H1 (cell line): Measurements from ENCODE around the gene BTBD9. TPM values are rescaled to one million over a fixed set of nuclear protein-coding genes. Genes with fewer than 3 reads are reported as not detected.
A peak's percentile ranks its signal among the peaks of the same experiment; 100 is the strongest.

Experiments
- CTCF ChIA-PET: fragments of 300-600 bp; sonication (Branson Sonifier 250); formaldehyde crosslinking; loops from one replicate; lab custom pipeline; 2021; ENCODE audit not compliant: partially characterized antibody; lab: Charles Lee
- POLR2A ChIA-PET: fragments of 300-600 bp; sonication (Branson Sonifier 250); formaldehyde crosslinking; loops from one replicate; lab custom pipeline; 2021; ENCODE audit warnings: inconsistent platforms; ENCODE audit not compliant: partially characterized antibody; lab: Charles Lee
- DNase-seq, 2 experiments: peaks; one replicate each; pipeline versions ENCODE4 v3.0.0 to v3.0.0-alpha.2; 2010 to 2022; ENCODE audit warnings: low spot score in 2 of 2, low read depth in 1 of 2, mixed read lengths in 1 of 2
- FAIRE-seq: peaks from 2 replicates; lab custom pipeline; 2011; peaks lifted over from hg19 to GRCh38; lab: Jason Lieb, UNC
- H2AFZ ChIP-seq: 2 replicates; pipeline ENCODE4 v1.8.1; 2012; ENCODE audit warnings: low read length, inconsistent platforms
- H2AK5ac ChIP-seq: 2 replicates; pipeline ENCODE4 v1.6.1; 2013; ENCODE audit warnings: low read depth, low read length
- H2BK120ac ChIP-seq: replicated peaks from 2 replicates; pipeline ENCODE3; 2013; ENCODE audit warnings: low read depth, low read length, inconsistent platforms
- H2BK12ac ChIP-seq: 2 replicates; pipeline ENCODE4 v1.6.1; 2013; ENCODE audit warnings: low read depth, low read length
- H2BK15ac ChIP-seq: 2 replicates; pipeline ENCODE4 v1.6.1; 2013; ENCODE audit warnings: low read length
- H2BK20ac ChIP-seq: 2 replicates; pipeline ENCODE4 v1.6.1; 2013; ENCODE audit warnings: low read length
- H2BK5ac ChIP-seq: 2 replicates; pipeline ENCODE4 v1.6.1; 2013; ENCODE audit warnings: low read depth, low read length
- H3K14ac ChIP-seq: 2 replicates; pipeline ENCODE4 v1.6.1; 2013; ENCODE audit warnings: inconsistent platforms; ENCODE audit not compliant: insufficient read length
- H3K18ac ChIP-seq: 2 replicates; pipeline ENCODE4 v1.6.1; 2013; ENCODE audit warnings: low read length; ENCODE audit errors: extremely low read depth
- H3K23ac ChIP-seq: 2 replicates; pipeline ENCODE4 v1.6.1; 2013; ENCODE audit warnings: inconsistent platforms; ENCODE audit not compliant: insufficient read length
- H3K23me2 ChIP-seq: 2 replicates; pipeline ENCODE4 v1.6.1; 2013; ENCODE audit warnings: low read depth, low read length
- H3K27ac ChIP-seq: 2 replicates; pipeline ENCODE4 v1.6.1; 2011; ENCODE audit warnings: low read depth, low read length, inconsistent platforms
- H3K27me3 ChIP-seq, 4 experiments: replicated peaks in 1 of 4; 1 replicate in 1 of 4; 2 replicates in 3 of 4; pipeline versions ENCODE4 v1.6.1 to v1.8.1; 2011 to 2013; ENCODE audit warnings: low read length in 3 of 4, mild to moderate bottlenecking in 3 of 4, inconsistent platforms in 2 of 4, mixed read lengths in 2 of 4, moderate library complexity in 1 of 4; ENCODE audit not compliant: control insufficient read depth in 3 of 4, insufficient read depth in 3 of 4; ENCODE audit errors: extremely low read depth in 1 of 4
- H3K36me3 ChIP-seq, 4 experiments: 2 replicates each; pipeline versions ENCODE4 v1.6.1 to v1.8.1; 2011 to 2013; ENCODE audit warnings: mild to moderate bottlenecking in 4 of 4, low read length in 3 of 4, moderate library complexity in 2 of 4, control low read depth in 1 of 4, inconsistent platforms in 1 of 4; ENCODE audit not compliant: insufficient read depth in 4 of 4, control insufficient read depth in 2 of 4
- H3K4ac ChIP-seq: replicated peaks from 2 replicates; pipeline ENCODE3; 2013; ENCODE audit warnings: low read length, low read depth, mixed read lengths, inconsistent platforms; ENCODE audit not compliant: insufficient read length
- H3K4me1 ChIP-seq, 4 experiments: replicated peaks in 1 of 4; 1 replicate in 1 of 4; 2 replicates in 3 of 4; pipeline versions ENCODE4 v1.6.1 to v1.8.1; 2011 to 2013; ENCODE audit warnings: low read length in 3 of 4, inconsistent platforms in 2 of 4, mixed read lengths in 1 of 4; ENCODE audit not compliant: insufficient read depth in 4 of 4, control insufficient read depth in 3 of 4
- H3K4me2 ChIP-seq, 2 experiments: 2 replicates each; pipeline versions ENCODE4 v1.6.1 to v1.8.1; 2011 to 2013; ENCODE audit warnings: low read depth in 2 of 2, low read length in 2 of 2, control low read depth in 1 of 2, inconsistent platforms in 1 of 2, mild to moderate bottlenecking in 1 of 2; ENCODE audit not compliant: insufficient read depth in 1 of 2
- H3K4me3 ChIP-seq, 4 experiments: fragments of 200-600, 300-600 bp in 1 of 4; sonication (generic), shearing (Covaris generic), sonication (Bioruptor Twin) in 1 of 4; 2 replicates each; pipeline versions ENCODE4 v1.5.1 to v1.8.1; 2011 to 2016; ENCODE audit warnings: low read length in 4 of 4, low read depth in 3 of 4, control low read depth in 2 of 4, inconsistent platforms in 2 of 4, mild to moderate bottlenecking in 2 of 4, mixed read lengths in 1 of 4, moderate library complexity in 1 of 4; ENCODE audit not compliant: insufficient read depth in 2 of 4; ENCODE audit errors: extremely low read depth in 1 of 4
- H3K56ac ChIP-seq: replicated peaks from 2 replicates; pipeline ENCODE3; 2013; ENCODE audit warnings: low read depth, mild to moderate bottlenecking, mixed read lengths, low read length, inconsistent platforms; ENCODE audit not compliant: insufficient read length
- H3K79me1 ChIP-seq: 2 replicates; pipeline ENCODE4 v1.6.1; 2013; ENCODE audit warnings: low read depth, low read length, control low read depth
- H3K79me2 ChIP-seq, 2 experiments: 2 replicates each; pipeline versions ENCODE4 v1.6.1 to v1.8.1; 2012 to 2013; ENCODE audit warnings: low read length in 2 of 2, mild to moderate bottlenecking in 2 of 2, inconsistent platforms in 1 of 2; ENCODE audit not compliant: insufficient read depth in 2 of 2, control insufficient read depth in 1 of 2
- H3K9ac ChIP-seq, 4 experiments: replicated peaks in 1 of 4; 1 replicate in 1 of 4; 2 replicates in 3 of 4; pipeline versions ENCODE4 v1.6.1 to v1.8.1; 2011 to 2013; ENCODE audit warnings: low read depth in 3 of 4, low read length in 3 of 4, control low read depth in 2 of 4, mild to moderate bottlenecking in 2 of 4, moderate library complexity in 2 of 4, inconsistent platforms in 1 of 4; ENCODE audit errors: extremely low read depth in 1 of 4
- H3K9me3 ChIP-seq, 2 experiments: 2 replicates each; pipeline versions ENCODE4 v1.6.1 to v1.8.1; 2012 to 2013; ENCODE audit warnings: mild to moderate bottlenecking in 2 of 2, moderate library complexity in 2 of 2, control low read depth in 1 of 2, inconsistent platforms in 1 of 2, low read depth in 1 of 2, low read length in 1 of 2, mixed read lengths in 1 of 2; ENCODE audit not compliant: insufficient read depth in 2 of 2
- H4K20me1 ChIP-seq, 2 experiments: replicated peaks in 1 of 2; 2 replicates each; pipeline versions ENCODE3 to v1.8.1; 2011 to 2013; ENCODE audit warnings: inconsistent platforms in 2 of 2, low read length in 2 of 2, mild to moderate bottlenecking in 1 of 2; ENCODE audit not compliant: insufficient read depth in 2 of 2, control insufficient read depth in 1 of 2
- H4K5ac ChIP-seq: 2 replicates; pipeline ENCODE4 v1.6.1; 2013; ENCODE audit warnings: low read length, low read depth, mixed read lengths, inconsistent platforms; ENCODE audit not compliant: insufficient read length
- H4K8ac ChIP-seq: 2 replicates; pipeline ENCODE4 v1.8.0; 2013; ENCODE audit warnings: mild to moderate bottlenecking, moderate library complexity, low read length, inconsistent platforms; ENCODE audit not compliant: insufficient read depth; ENCODE audit errors: extremely low read depth
- H4K91ac ChIP-seq: replicated peaks from 2 replicates; pipeline ENCODE3; 2013; ENCODE audit warnings: low read length, mixed read lengths, inconsistent platforms; ENCODE audit not compliant: insufficient read length
- CEBPB ChIP-seq: IDR thresholded peaks from 2 replicates; pipeline ENCODE4 v1.6.1; 2012; ENCODE audit warnings: low read depth, low read length
- CTBP2 ChIP-seq: IDR thresholded peaks from 2 replicates; pipeline ENCODE4 v1.7.0; 2011; ENCODE audit warnings: borderline replicate concordance, mild to moderate bottlenecking, moderate library complexity, mixed read lengths, low read length; ENCODE audit not compliant: insufficient read depth, insufficient read length
- GTF2F1 ChIP-seq: IDR thresholded peaks from 2 replicates; pipeline ENCODE4 v1.6.1; 2012; ENCODE audit warnings: low read depth, low read length, improper control_type of control experiment, borderline replicate concordance
- HDAC6 ChIP-seq: IDR thresholded peaks from one replicate; pipeline ENCODE4 v1.7.1; 2012; ENCODE audit warnings: low read depth, mild to moderate bottlenecking, inconsistent platforms, low read length, moderate library complexity
- KDM5A ChIP-seq: fragments of 200-600 bp; IDR thresholded peaks from 2 replicates; pipeline ENCODE4 v1.7.1; 2012; ENCODE audit warnings: mild to moderate bottlenecking, low read length, inconsistent platforms, mixed read lengths
- SIRT6 ChIP-seq: IDR thresholded peaks from one replicate; pipeline ENCODE4 v1.7.1; 2012; ENCODE audit warnings: low read length, inconsistent platforms
- TCF12 ChIP-seq: IDR thresholded peaks from 2 replicates; pipeline ENCODE4 v1.6.1; 2011; ENCODE audit warnings: low read depth, mild to moderate bottlenecking, low read length
- WGBS, 2 experiments: shearing (Covaris generic) in 1 of 2; methylation state at CpG; one replicate each; pipeline versions ENCODE4 v1.1.6 to v1.1.7; 2013 to 2015; ENCODE audit warnings: low lambda C conversion rate in 2 of 2, mixed read lengths in 2 of 2, inconsistent platforms in 1 of 2, low coverage in 1 of 2, missing lambda C conversion rate in 1 of 2; ENCODE audit not compliant: insufficient replicate concordance in 2 of 2, insufficient coverage in 1 of 2, insufficient read length in 1 of 2; ENCODE audit errors: extremely low coverage in 1 of 2, missing lambda C conversion rate in 1 of 2; 5-methylcytosine and 5-hydroxymethylcytosine counted together
- polyA plus RNA-seq, 7 experiments: library from polyadenylated mRNA; depleted of rRNA in 3 of 7; stranded (reverse) in 5 of 7; unstranded in 2 of 7; fragments of >200 nt in 5 of 7; fragments of 200-250 nt in 2 of 7; gene quantifications; 1 replicate in 5 of 7; 2 replicates in 1 of 7; 4 replicates in 1 of 7; pipeline versions ENCODE4 v1.2.1 to v1.2.3, GENCODE V29; 2011 to 2013; ENCODE audit warnings: missing spikeins in 2 of 7, mixed read lengths in 2 of 7
- total RNA-seq: library from RNA; stranded (reverse); fragmentation: NEBNext Ultra II Directional; extraction: Animal tissue kit (Norgen Biotek cat#: 25700); gene quantifications from 2 replicates; pipeline ENCODE4 v1.2.1, GENCODE V29; 2021

BTBD9 gene
- total and polyA plus RNA-seq, 2 of the 8 experiments (the other 6 are each of a cell fraction or from before 2014, with no cell fraction given), result 0.92 to 4.1 TPM

GRCh38 chr6:38180586-38180985 lies 459.1 kb downstream of the BTBD9 start:
- no peak overlapping the region for H4K8ac ChIP-seq
- POLR2A ChIA-PET, result no interaction called here
- H3K56ac ChIP-seq, result no peak overlapping the region
- H3K79me2 ChIP-seq, result no peaks in the 10 kb centered on the region
- CTCF ChIA-PET, result interaction anchor here (0.6 kb wide), 1 partner anchor 331 kb away, joined by 3 read pairs; no protein-coding TSS in a partner anchor
- H4K91ac ChIP-seq, result no peak overlapping the region
- H3K4me3 ChIP-seq, result no peak overlapping the region
- no peaks in the 10 kb centered on the region for H3K23me2 ChIP-seq
- no peaks in the 10 kb centered on the region for H3K36me3 ChIP-seq
- H3K14ac ChIP-seq, result no peak overlapping the region
- H4K20me1 ChIP-seq, result peaks cover 0 to 2% of the 10 kb centered on the region in 2 experiments
- no peak overlapping the region for H2BK12ac ChIP-seq
- H3K4ac ChIP-seq, result no peak overlapping the region
- no peak overlapping the region for H3K27ac ChIP-seq
- DNase-seq (peak in 1 of 2 experiments; percentile 41), FAIRE-seq (no peak)
- TF ChIP-seq SIRT6 (no peak), CEBPB (no peak), GTF2F1 (no peak), KDM5A (no peak), HDAC6 (no peak), TCF12 (no peak), CTBP2 (no peak)
- no peak overlapping the region for H2BK15ac ChIP-seq
- no peaks in the 10 kb centered on the region for H3K79me1 ChIP-seq
- H2BK20ac ChIP-seq, result no peak overlapping the region
- no peaks in the 10 kb centered on the region for H3K27me3 ChIP-seq
- peak overlapping the region; percentile 24; the same call in 1 of the 2 replicates for H2AK5ac ChIP-seq
- peaks cover 0 to 4% (median 0%) of the 10 kb centered on the region in 4 experiments; a peak in 3 of 7 replicates for H3K4me1 ChIP-seq
- H2AFZ ChIP-seq, result no peak overlapping the region
- H3K23ac ChIP-seq, result no peak overlapping the region
- H3K9me3 ChIP-seq, result no peaks in the 10 kb centered on the region
- H3K4me2 ChIP-seq, result no peak overlapping the region
- H3K9ac ChIP-seq, result no peak overlapping the region
- 85% methylated on average over 12 of the region's 12 CpGs; no CpG with 5 or more reads in 1 of the 2 experiments for WGBS, 2 experiments
- H2BK120ac ChIP-seq, result no peak overlapping the region
- no peak overlapping the region for H3K18ac ChIP-seq
- H4K5ac ChIP-seq, result no peak overlapping the region
- H2BK5ac ChIP-seq, result no peak overlapping the region; the same call in 1 of the 2 replicates
